ENCODE results near the gene PRR33.

Gene PRR33

DNA sequence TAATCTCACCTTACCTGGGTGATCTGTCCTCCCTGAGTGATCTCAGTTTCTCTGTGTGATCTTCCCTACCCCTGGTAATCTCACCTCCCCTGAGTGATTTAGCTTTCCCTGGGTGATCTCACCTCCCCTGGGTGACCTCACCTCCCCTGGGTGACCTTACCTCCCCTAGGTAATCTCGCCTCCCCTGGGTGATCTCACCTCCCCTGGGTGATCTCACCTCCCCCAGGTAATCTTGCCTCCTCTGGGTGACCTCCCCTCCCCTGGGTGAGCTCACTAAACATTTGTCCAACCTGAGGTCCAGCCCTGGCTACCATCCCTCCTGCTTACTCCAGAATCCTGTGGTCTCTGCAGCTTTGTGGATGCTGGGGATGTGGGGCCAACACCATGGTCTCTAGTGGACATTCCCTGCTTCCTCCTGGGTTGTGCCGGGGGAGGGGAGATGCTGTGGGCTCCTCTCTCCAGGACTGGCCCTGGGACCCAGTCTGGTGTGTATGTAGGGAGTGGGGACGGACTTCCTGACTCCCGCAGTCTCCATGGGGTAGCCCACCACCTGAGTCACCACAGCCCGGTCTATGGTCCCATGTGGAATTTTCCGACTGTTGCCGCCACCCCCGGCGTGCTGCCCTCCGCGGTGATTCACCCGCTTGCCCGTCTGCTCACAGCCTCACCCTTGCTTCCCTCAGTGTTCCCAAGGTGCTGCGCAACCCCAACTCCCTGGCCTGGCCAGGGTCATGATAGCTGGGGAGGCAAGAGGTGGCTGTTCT lies 28.9 kb downstream of the PRR33 start:
- DNase-seq (ENCODE audit: low read depth), result peak; percentile 41

- DNase-seq (ENCODE audit: low read depth), result no peak
Measured at GRCh38 chr11:1861435-1862411, 30.0 kb downstream of the PRR33 start.

DNA sequence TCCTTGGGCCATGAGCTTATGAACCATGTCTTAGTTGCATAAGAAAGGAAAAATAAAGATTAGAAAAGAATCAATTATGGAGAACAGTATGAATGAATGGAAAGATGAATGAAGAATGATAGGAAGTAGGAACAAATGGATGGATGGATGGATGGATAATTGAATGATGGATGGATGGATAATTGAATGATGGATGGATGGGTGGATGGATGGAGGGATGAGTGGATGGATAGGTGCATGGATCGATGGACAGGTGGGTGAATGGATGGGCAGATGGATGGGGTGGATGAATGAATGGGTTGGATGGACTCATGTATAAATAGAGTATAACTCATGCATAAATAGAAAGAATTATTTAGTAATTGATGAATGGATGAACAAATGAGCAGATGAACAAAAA lies 31.6 kb downstream of the PRR33 start:
- DNase-seq (ENCODE audit: low read depth), result no peak

- DNase-seq (ENCODE audit: low read depth), result no peak
Measured at GRCh38 chr11:1859004-1859403, 32.7 kb downstream of the PRR33 start.

GRCh38 chr11:1858576-1858975 lies 33.1 kb downstream of the PRR33 start:
- no peak for DNase-seq (ENCODE audit: low read depth)

- no peak for DNase-seq (ENCODE audit: low read depth)
Measured at GRCh38 chr11:1858154-1858553, 33.5 kb downstream of the PRR33 start.

DNA sequence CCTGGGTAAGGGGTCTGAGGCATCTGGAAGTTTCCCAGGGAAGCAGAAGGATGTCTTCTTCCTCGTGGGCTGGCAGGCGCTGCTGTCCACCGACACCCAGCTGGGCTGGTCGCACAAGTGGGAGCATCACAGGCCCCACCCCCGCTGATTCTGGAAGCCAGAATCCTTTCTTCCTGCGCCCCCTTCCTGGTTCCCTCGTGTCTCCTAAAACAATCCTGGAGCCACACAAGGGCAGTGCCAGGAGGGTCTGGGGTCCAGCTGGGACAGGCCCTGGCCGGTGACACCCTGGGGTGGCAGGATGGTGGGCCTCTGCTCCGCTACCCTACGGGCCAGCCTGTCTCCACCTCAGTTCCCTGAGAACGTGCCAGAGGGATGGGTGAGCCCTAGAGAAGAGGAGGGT lies 34.6 kb downstream of the PRR33 start:
- no peak for DNase-seq (ENCODE audit: low read depth)

DNA sequence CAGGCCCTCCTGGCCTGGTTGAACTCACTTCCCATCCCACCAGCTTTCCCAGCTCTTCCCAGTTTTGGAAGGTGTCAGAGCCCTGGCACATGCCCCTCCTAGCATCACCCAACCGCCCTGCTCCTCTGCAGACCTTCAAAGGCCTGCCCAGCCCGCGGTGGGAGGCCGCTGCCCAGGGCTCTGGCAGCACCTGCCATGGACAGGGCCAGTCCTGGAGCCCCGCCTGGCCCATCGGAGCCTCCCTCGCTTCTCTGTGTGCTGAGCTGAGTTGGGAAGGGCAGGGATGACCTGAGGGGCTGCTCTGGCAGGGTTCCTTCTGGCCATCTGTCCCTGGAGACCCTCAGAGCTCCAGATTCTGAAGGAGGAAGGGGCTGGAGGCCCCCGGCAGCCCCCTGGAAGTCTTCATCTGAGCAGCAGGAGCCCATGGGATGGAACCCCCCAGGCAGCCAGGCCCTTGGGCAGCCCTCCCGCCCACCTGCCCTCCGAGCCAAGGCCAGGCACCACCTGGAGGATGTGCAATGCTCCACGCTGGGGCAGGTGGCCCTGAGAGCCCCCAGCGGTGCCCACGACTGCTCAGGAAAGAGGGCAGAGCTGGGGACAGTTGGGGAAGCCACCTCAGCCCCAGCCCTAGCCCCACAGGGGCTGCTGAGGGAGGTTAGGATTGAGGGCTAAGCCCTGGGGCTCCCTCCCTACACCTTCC lies 35.2 kb downstream of the PRR33 start:
- DNase-seq (ENCODE audit: low read depth), result no peak

- DNase-seq (ENCODE audit: low read depth), result no peak
Measured at GRCh38 chr11:1855886-1856265, 35.8 kb downstream of the PRR33 start.

- DNase-seq (ENCODE audit: low read depth), result no peak
Measured at GRCh38 chr11:1854949-1855885, 36.5 kb downstream of the PRR33 start.

GRCh38 chr11:1854132-1854948 lies 37.4 kb downstream of the PRR33 start:
- DNase-seq (ENCODE audit: low read depth), result no peak

- no peak for DNase-seq (ENCODE audit: low read depth)
Measured at GRCh38 chr11:1853376-1854131, 38.1 kb downstream of the PRR33 start.

GRCh38 chr11:1852877-1853276 lies 38.8 kb downstream of the PRR33 start, which contains the start of gene LSP1:
Gene LSP1 (plus strand): TSS chr11:1853084. CDS start chr11:1853145, 61 bp downstream.
- no peak for DNase-seq (ENCODE audit: low read depth)

GRCh38 chr11:1852271-1852876 lies 39.3 kb downstream of the PRR33 start:
- no peak for DNase-seq (ENCODE audit: low read depth)

DNA sequence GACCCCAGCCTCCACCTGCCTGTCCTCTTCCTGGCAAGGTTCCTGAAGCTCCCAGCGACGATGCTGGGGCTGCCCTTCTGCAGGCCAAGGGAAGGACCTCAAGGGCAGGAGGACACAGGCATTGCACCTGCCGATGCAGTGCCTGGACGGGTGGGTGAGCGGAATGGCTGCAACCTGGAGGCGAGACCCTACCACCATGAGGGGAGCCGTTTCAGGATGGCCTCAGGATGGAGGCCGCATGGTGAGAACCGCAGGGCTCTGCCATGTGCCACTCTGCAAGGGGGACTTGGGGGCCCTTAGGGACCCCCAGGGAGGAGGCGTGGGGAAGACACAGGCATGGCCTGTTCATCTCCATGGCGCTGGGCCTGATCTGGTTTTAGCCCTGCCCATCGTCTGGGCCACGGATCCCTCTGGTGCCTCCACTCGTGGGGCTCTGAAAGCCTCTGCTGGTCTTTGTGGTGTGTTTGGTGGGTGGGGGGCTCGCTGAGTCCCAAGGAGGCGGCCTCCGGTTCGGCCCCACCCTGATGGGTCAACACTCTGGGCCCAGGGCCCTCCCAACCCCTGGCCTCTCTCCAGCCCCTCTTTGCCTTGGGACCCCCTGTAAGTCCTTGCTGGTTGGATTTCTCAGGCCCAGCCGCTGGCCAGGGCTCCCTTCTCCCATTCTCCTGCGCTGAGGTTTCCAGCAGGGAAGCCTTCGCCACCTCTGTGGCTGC lies 40.1 kb downstream of the PRR33 start:
- no peak for DNase-seq (ENCODE audit: low read depth)

DNA sequence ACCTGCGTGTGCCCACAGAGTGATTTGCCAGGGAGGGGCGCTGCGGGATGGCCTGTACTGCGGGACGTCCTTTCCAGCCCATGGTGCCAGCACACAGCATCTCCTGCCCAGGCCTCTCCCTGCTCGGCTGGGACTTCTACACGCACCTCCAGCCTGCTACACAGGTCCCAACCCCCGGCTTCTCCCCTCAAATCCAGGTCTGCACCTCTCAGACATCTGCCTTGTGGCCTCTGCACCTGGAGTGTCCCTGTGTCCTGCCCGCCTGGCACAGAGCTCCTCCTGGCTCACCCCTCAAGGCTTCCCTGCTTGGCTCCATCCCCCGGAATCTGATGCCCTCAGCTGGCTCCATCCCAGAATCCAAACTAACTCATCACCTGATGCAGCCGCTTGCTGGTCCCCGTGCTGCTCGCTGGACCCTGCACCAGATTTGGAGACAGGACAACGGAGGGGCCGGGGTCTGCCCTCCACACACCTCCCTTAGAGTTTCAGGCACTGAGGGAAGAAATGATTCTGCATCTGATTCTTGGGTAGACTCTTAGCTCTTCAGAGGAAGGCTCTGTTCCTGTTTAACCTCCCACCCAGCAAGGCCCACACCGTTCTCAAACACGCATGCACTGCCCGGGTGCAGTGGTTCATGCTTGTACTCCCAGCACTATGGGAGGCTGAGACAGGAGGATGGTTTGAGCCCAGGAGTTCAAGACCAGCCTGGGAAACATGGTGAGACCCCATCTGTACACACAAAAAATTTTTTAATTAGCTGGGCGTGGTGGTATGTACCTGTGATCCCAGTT lies 42.9 kb downstream of the PRR33 start:
- no peak for DNase-seq (ENCODE audit: low read depth)

DNA sequence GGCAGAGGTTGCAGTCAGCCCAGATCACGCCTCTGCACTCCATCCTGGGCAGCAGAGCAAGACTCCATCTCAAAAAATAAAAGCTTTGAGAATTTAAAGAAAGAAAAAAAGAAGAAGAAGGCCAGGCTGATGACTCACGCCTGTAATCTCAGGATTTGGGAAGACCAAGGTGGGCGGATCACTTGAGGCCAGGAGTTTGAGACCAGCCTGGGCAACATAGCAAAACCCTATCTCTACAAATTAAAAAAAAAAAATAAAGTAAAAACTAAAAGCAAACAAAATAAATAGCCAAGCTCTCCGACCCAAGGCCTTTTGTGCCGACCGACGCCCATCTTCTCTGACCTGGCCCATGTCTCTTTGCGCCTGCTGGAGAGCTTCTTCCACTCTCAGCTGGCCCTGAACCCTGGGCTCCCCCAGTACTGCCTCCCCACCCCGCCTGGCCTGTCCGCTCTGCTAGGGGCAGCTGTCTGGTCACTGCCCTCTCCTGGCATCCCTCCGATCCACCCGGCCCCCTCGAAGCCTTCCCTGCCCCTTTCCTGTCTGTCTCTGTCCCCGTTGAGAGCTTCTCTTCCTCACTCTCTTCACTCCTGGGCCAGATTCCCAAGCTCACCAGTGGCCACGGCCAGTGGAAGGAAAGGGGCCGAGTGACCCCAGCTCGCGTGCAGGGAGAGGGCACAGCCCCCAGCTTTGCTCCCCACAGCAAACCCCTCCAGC lies 43.6 kb downstream of the PRR33 start:
- DNase-seq (ENCODE audit: low read depth), result no peak
